ENCODE measurements around the gene ZDHHC14. TPM values are rescaled to one million over a fixed set of nuclear protein-coding genes. Genes with fewer than 3 reads are reported as not detected.

ZDHHC14 gene
- total and polyA plus RNA-seq, 2 experiments from 2014 or later, result 3.0 to 7.4 TPM

- H4K20me1 ChIP-seq (replicated peaks; ENCODE audit: insufficient read depth), result no peaks in the 10 kb centered on the region
- H3K4me2 ChIP-seq, result no peak overlapping the region
- Mint-ChIP-seq H3K9me3 (no peaks in the 10 kb centered on the region), H3K4me3 (no peak overlapping the region), H3K36me3 (ENCODE audit: low read depth) (no peaks in the 10 kb centered on the region; the same call in 2 of the 3 replicates), H3K27me3 (ENCODE audit: insufficient read depth, low read depth, poor library complexity) (peaks cover 6% of the 10 kb centered on the region), H3K27ac (no peak overlapping the region), H3K4me1 (peaks cover 11% of the 10 kb centered on the region)
- H3F3A ChIP-seq (replicated peaks; ENCODE audit: low read depth), result no peaks in the 10 kb centered on the region
- ATAC-seq (no peak), DNase-seq (ENCODE audit: low spot score) (no peak)
- no peaks in the 10 kb centered on the region for H3K9me2 ChIP-seq (ENCODE audit: insufficient read depth)
- H2AFZ ChIP-seq, result no peak overlapping the region
- no peaks in the 10 kb centered on the region for H3K36me3 ChIP-seq (ENCODE audit: insufficient read depth)
- H3K4me3 ChIP-seq, result no peak overlapping the region
- TF ChIP-seq STAT1 (IDR thresholded peaks at IDR 0.05; ENCODE audit: unreplicated experiment), result no peak
- no peak for TF ChIP-seq EZH2 (IDR thresholded peaks at IDR 0.05; ENCODE audit: low read depth, unreplicated experiment)
- TF ChIP-seq REST (IDR thresholded peaks at IDR 0.05; ENCODE audit: unreplicated experiment), result no peak
- TF ChIP-seq, protein P1, sequence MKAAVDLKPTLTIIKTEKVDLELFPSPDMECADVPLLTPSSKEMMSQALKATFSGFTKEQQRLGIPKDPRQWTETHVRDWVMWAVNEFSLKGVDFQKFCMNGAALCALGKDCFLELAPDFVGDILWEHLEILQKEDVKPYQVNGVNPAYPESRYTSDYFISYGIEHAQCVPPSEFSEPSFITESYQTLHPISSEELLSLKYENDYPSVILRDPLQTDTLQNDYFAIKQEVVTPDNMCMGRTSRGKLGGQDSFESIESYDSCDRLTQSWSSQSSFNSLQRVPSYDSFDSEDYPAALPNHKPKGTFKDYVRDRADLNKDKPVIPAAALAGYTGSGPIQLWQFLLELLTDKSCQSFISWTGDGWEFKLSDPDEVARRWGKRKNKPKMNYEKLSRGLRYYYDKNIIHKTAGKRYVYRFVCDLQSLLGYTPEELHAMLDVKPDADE (IDR thresholded peaks at IDR 0.05), result no peak
- no peak for TF ChIP-seq POLR2AphosphoS5 (IDR thresholded peaks at IDR 0.05; ENCODE audit: low read depth)
- no peak for TF ChIP-seq NANOG (IDR thresholded peaks at IDR 0.05; ENCODE audit: borderline replicate concordance)
- TF ChIP-seq, protein P2, sequence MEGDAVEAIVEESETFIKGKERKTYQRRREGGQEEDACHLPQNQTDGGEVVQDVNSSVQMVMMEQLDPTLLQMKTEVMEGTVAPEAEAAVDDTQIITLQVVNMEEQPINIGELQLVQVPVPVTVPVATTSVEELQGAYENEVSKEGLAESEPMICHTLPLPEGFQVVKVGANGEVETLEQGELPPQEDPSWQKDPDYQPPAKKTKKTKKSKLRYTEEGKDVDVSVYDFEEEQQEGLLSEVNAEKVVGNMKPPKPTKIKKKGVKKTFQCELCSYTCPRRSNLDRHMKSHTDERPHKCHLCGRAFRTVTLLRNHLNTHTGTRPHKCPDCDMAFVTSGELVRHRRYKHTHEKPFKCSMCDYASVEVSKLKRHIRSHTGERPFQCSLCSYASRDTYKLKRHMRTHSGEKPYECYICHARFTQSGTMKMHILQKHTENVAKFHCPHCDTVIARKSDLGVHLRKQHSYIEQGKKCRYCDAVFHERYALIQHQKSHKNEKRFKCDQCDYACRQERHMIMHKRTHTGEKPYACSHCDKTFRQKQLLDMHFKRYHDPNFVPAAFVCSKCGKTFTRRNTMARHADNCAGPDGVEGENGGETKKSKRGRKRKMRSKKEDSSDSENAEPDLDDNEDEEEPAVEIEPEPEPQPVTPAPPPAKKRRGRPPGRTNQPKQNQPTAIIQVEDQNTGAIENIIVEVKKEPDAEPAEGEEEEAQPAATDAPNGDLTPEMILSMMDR (conservative IDR thresholded peaks at IDR 0.05; ENCODE audit: low read depth in 2 of 2), result no peak
- TF ChIP-seq EZH2phosphoT487 (IDR thresholded peaks at IDR 0.05; ENCODE audit: unreplicated experiment), result no peak
- TF ChIP-seq CREB1 (CRISPR knock-in tag; IDR thresholded peaks at IDR 0.05; ENCODE audit: low read depth), result no peak
- H3K27me3 ChIP-seq (ENCODE audit: insufficient read depth), result no peaks in the 10 kb centered on the region
- peaks cover 6% of the 10 kb centered on the region for H3K4me1 ChIP-seq (ENCODE audit: insufficient read depth)
- no peaks in the 10 kb centered on the region for H3K79me2 ChIP-seq (replicated peaks; ENCODE audit: insufficient read depth)
- H3K27ac ChIP-seq (ENCODE audit: low read depth), result no peak overlapping the region
Measured at GRCh38 chr6:157613011-157613522, 232.1 kb downstream of the ZDHHC14 start.
